Activated B cell treated with CpG ODN at 0.5 μM for 24 hours (primary cell): Measurements from ENCODE around the gene MED13. TPM values are rescaled to one million over a fixed set of nuclear protein-coding genes. Genes with fewer than 3 reads are reported as not detected.
"Not testable (repeated sequence)": the region's sequence is repeated elsewhere in the genome, so short reads cannot be mapped to it uniquely, and the experiment has no call there.

Experiments used
- ATAC-seq: fragments of 200-7000 bp; cut with Tn5 transposase; one replicate; pipeline ENCODE4 v1.10.0; 2021; ENCODE audit warnings: low read depth, mild to moderate bottlenecking, moderate library complexity
- CTCF ChIA-PET: fragments of 350-600 bp; sonication (Branson Sonifier 250); formaldehyde crosslinking; loops from one replicate; lab custom pipeline; 2021; ENCODE audit warnings: antibody characterized with exemption; lab: Charles Lee
- POLR2A ChIA-PET: fragments of 350-600 bp; sonication (Branson Sonifier 250); formaldehyde crosslinking; loops from one replicate; lab custom pipeline; 2021; ENCODE audit warnings: antibody characterized with exemption; lab: Charles Lee
- DNase-seq: peaks from one replicate; pipeline ENCODE4 v3.0.0; 2022
- H3K27ac Mint-ChIP-seq: one replicate; pipeline ENCODE4 v1.8.0; 2020; ENCODE audit warnings: mixed read lengths
- H3K27me3 Mint-ChIP-seq: one replicate; pipeline ENCODE4 v1.8.0; 2021; ENCODE audit warnings: mixed read lengths
- H3K36me3 Mint-ChIP-seq: one replicate; pipeline ENCODE4 v1.8.0; 2021; ENCODE audit warnings: low read depth, mixed read lengths
- H3K4me1 Mint-ChIP-seq: one replicate; pipeline ENCODE4 v1.8.0; 2021; ENCODE audit warnings: mixed read lengths
- H3K4me3 Mint-ChIP-seq: one replicate; pipeline ENCODE4 v1.8.0; 2020; ENCODE audit warnings: mild to moderate bottlenecking, mixed read lengths
- H3K9me3 Mint-ChIP-seq: one replicate; pipeline ENCODE4 v1.8.0; 2020; ENCODE audit warnings: mixed read lengths
- intact Hi-C: fragments of 100-400 bp; cut with micrococcal nuclease; formaldehyde crosslinking; loops from one replicate; pipeline ENCODE4 v1.15.1; 2024
- total RNA-seq: library from RNA; stranded (reverse); gene quantifications from 2 replicates; pipeline ENCODE4 v1.2.3, GENCODE V29; 2022
- TF ChIP-seq, protein P1 (sequence below): fragments of 200-600 bp; IDR thresholded peaks from one replicate; pipeline ENCODE4 v1.8.0; 2022; ENCODE audit warnings: antibody characterized with exemption, mild to moderate bottlenecking

MED13 gene
- total RNA-seq, 1 donor from 2014 or later, result 101 TPM

DNA sequence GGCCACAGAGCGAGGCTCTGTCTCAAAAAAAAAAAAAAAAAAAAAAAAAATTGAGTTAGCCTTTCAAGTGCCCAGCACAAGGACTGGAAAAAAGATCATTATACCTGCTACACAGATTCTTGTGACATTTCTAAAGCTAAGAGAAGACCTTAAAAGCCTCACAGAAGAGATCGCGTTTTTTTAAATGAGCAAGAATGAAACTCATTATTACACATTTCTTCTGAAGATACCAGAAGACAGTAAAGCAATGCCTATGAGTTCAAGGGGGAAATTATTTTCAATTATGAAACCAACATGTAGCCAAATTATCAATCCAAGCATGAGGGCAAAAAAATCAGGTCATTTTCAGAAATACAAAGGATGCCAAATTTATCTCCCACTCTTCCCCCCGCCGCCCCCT is 56.8 kb downstream of the MED13 start:
- Mint-ChIP-seq H3K27ac (no peak overlapping the region), H3K27me3 (no peaks in the 10 kb centered on the region), H3K4me3 (no peak overlapping the region), H3K4me1 (peaks cover 14% of the 10 kb centered on the region), H3K9me3 (no peaks in the 10 kb centered on the region), H3K36me3 (peaks cover 70% of the 10 kb centered on the region)
- ChIA-PET CTCF (interaction anchor here (1.5 kb wide), 1 partner anchor 101 kb away, joined by 7 read pairs; no protein-coding TSS in a partner anchor), POLR2A (interaction anchor here (0.6 kb wide), 1 partner anchor 193 kb away, joined by 9 read pairs; no protein-coding TSS in a partner anchor)
- intact Hi-C loops, result no loop called here
- TF ChIP-seq, protein P1, sequence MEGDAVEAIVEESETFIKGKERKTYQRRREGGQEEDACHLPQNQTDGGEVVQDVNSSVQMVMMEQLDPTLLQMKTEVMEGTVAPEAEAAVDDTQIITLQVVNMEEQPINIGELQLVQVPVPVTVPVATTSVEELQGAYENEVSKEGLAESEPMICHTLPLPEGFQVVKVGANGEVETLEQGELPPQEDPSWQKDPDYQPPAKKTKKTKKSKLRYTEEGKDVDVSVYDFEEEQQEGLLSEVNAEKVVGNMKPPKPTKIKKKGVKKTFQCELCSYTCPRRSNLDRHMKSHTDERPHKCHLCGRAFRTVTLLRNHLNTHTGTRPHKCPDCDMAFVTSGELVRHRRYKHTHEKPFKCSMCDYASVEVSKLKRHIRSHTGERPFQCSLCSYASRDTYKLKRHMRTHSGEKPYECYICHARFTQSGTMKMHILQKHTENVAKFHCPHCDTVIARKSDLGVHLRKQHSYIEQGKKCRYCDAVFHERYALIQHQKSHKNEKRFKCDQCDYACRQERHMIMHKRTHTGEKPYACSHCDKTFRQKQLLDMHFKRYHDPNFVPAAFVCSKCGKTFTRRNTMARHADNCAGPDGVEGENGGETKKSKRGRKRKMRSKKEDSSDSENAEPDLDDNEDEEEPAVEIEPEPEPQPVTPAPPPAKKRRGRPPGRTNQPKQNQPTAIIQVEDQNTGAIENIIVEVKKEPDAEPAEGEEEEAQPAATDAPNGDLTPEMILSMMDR, result no peak
- no peak for ATAC-seq
- no peak for DNase-seq

DNA sequence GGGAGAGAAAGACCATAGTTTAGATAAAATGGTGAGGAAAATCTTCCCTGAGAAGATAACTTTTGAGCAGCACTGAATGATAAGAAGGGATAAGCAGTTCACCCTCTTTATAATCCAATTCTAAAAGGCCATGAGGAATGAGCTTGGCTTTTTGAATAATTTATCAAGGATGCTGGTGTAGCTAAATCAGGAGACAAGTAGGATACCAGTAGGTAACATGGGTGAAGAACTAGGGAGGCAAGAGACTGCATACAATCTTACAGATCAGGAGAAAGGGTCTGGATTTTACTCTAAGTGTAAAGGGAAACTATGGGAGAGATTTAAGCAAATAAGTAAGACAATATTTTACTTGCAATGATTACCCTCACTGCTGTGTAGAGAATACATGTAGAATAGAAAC is 60.7 kb downstream of the MED13 start:
- ChIA-PET POLR2A (interaction anchor here (0.7 kb wide), 1 partner anchor 17 kb away, joined by 3 read pairs; no protein-coding TSS in a partner anchor), CTCF (interaction anchor here (2.2 kb wide), 1 partner anchor 105 kb away, joined by 6 read pairs; no protein-coding TSS in a partner anchor)
- no peaks in the 10 kb centered on the region for H3K9me3 Mint-ChIP-seq
- peaks cover 26% of the 10 kb centered on the region for H3K4me1 Mint-ChIP-seq
- H3K27me3 Mint-ChIP-seq, result no peaks in the 10 kb centered on the region
- H3K36me3 Mint-ChIP-seq, result peaks cover 55% of the 10 kb centered on the region
- DNase-seq (no peak), ATAC-seq (no peak)
- no peak overlapping the region for H3K4me3 Mint-ChIP-seq
- TF ChIP-seq, protein P1, result no peak
- intact Hi-C loops, result no loop called here
- H3K27ac Mint-ChIP-seq, result no peak overlapping the region

DNA sequence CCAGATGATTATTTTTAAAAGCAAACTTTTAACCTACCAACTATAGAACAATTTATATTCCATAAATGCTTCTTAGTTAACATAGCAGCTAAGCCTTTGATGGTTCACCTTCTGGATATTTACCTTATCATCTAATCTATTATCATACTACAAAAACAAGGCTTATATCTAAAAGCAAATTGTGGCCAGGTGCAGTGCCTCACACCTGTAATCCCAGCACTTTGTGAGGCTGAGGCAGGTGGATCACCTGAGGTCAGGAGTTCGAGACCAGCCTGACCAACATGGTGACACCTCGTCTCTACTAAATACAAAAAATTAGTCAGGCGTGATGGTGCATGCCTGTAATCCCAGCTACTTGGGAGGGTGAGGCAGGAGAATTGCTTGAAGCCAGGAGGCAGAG is 61.9 kb downstream of the MED13 start:
- ATAC-seq, H3K27me3 Mint-ChIP-seq, POLR2A ChIA-PET, H3K27ac Mint-ChIP-seq, H3K9me3 Mint-ChIP-seq, DNase-seq, H3K4me3 Mint-ChIP-seq, intact Hi-C loops: not testable (repeated sequence)
- CTCF ChIA-PET, result interaction anchor here (1.0 kb wide), 1 partner anchor 106 kb away, joined by 4 read pairs; no protein-coding TSS in a partner anchor
- H3K4me1 Mint-ChIP-seq, result peaks cover 20% of the 10 kb centered on the region
- H3K36me3 Mint-ChIP-seq, result peaks cover 47% of the 10 kb centered on the region

DNA sequence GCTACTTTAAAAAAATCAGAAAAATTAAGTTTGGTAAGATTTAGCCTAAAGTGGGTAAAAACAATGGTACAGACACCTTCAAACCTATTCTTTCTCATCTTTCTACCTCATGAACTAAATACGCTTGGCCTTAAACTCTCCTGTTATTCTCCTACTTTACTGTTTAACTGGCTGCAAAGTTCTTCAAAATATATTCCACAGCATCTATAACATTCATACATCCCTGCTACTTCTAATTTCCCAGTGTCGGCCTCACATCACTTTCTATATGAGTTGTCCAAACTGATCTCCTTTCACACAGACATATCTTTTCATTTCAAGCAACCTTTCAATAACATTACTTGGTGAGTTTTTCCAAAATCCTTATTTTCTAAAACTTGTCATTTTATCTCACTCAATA is 64.0 kb downstream of the MED13 start:
- Mint-ChIP-seq H3K9me3 (no peaks in the 10 kb centered on the region), H3K4me3 (no peak overlapping the region), H3K27me3 (no peaks in the 10 kb centered on the region), H3K4me1 (peaks cover 25% of the 10 kb centered on the region), H3K27ac (no peak overlapping the region), H3K36me3 (peaks cover 40% of the 10 kb centered on the region)
- TF ChIP-seq, protein P1, result no peak
- CTCF ChIA-PET, result no interaction called here
- POLR2A ChIA-PET, result no interaction called here
- no peak for DNase-seq
- intact Hi-C loops, result no loop called here
- no peak for ATAC-seq

DNA sequence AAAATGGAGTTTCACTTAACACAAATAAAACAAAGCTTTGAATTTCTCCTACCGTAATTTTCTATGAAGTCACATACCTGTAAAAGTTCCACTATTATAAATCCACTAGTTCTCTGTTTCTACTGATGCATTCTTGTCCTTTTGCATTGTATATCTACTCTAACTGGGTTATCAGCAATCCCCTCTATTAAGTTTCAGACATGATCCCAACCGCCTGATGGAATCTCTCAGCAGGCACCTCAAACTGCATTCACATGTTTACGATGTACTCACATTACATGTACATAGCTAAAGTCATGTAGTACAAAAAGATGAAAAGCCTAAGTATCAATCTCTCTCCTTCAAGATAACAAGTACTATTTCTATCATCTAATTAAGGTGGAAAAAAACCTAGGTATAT is 64.9 kb downstream of the MED13 start:
- H3K9me3 Mint-ChIP-seq, result no peaks in the 10 kb centered on the region
- H3K36me3 Mint-ChIP-seq, result peaks cover 38% of the 10 kb centered on the region
- no peak overlapping the region for H3K27ac Mint-ChIP-seq
- H3K4me3 Mint-ChIP-seq, result no peak overlapping the region
- no peak for DNase-seq
- TF ChIP-seq, protein P1, result no peak
- no peak for ATAC-seq
- H3K27me3 Mint-ChIP-seq, result no peaks in the 10 kb centered on the region
- CTCF ChIA-PET, result no interaction called here
- POLR2A ChIA-PET, result no interaction called here
- intact Hi-C loops, result no loop called here
- peaks cover 25% of the 10 kb centered on the region for H3K4me1 Mint-ChIP-seq

DNA sequence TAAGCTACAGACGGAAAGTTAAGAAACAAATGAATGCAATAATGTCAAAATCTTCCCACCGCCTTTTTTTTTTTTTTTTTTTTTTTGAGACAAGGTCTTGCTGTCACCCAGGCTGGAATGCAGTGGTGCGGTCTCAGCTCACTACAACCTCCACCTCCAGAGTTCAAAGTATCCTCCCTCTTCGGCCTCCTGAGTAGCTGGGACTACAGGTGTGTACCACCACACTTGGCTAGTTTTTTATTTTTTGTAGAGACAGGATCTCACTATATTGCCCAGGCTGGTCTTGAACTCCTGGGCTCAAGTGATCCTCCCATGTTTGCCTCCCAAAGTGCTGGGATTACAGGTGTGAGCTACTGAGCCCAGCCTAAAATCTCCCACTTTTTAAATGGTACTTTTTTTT is 66.5 kb downstream of the MED13 start:
- CTCF ChIA-PET, result interaction anchor here (2.8 kb wide), 1 partner anchor 111 kb away, joined by 8 read pairs; no protein-coding TSS in a partner anchor

More for the DNA sequence above, 66.5 kb downstream of the MED13 start:
- not testable (repeated sequence) for H3K27me3 Mint-ChIP-seq, DNase-seq, H3K9me3 Mint-ChIP-seq, ATAC-seq, H3K4me3 Mint-ChIP-seq, H3K27ac Mint-ChIP-seq
- intact Hi-C loops, result loop anchor here (5.0 kb wide), 1 partner anchor 109 kb away; no protein-coding TSS in a partner anchor
- H3K4me1 Mint-ChIP-seq, result peaks cover 19% of the 10 kb centered on the region
- POLR2A ChIA-PET, result interaction anchor here (0.6 to 0.7 kb wide), 2 partner anchors 77 to 93 kb away, joined by 4 to 5 read pairs; no protein-coding TSS in a partner anchor
- H3K36me3 Mint-ChIP-seq, result peaks cover 41% of the 10 kb centered on the region
